HepG2 (cell line): ENCODE results near the gene TMEM131. TPM values are rescaled to one million over a fixed set of nuclear protein-coding genes. Genes with fewer than 3 reads are reported as not detected.

Experiments used
- ATAC-seq: fragments of 200-7000 bp; cut with Tn5 transposase; 3 replicates; pipeline ENCODE4 v1.9.1; 2020; ENCODE audit warnings: mild to moderate bottlenecking, moderate library complexity
- BruUV-seq: library from RNA; stranded (reverse); fragments of 400-500 nt; replicated peaks from 2 replicates; lab custom pipeline; 2021; lab: Mats Ljungman, UMichigan
- CTCF ChIA-PET: fragments of 300-600 bp; formaldehyde crosslinking; extraction: SDS; loops from one replicate; lab custom pipeline; 2021; ENCODE audit warnings: low total read pairs, inconsistent platforms, low intra/inter-chr PET ratio; lab: Yijun Ruan, JAX
- POLR2A ChIA-PET: fragments of 350-600 bp; sonication (Branson Sonifier 250); formaldehyde crosslinking; loops from one replicate; lab custom pipeline; 2020; ENCODE audit warnings: antibody characterized with exemption, inconsistent platforms; lab: Yijun Ruan, JAX
- DNase-seq: peaks from one replicate; pipeline ENCODE4 v3.0.0-alpha.2; 2015; ENCODE audit warnings: low spot score
- FAIRE-seq: peaks from 3 replicates; lab custom pipeline; 2011; peaks lifted over from hg19 to GRCh38; lab: Jason Lieb, UNC
- H2AFZ ChIP-seq: one replicate; pipeline ENCODE4 v1.6.1; 2011; ENCODE audit warnings: low read length, inconsistent platforms
- H3K27ac ChIP-seq: fragments of 300-600 bp; 3 replicates; pipeline ENCODE4 v1.8.0; 2011; ENCODE audit warnings: mixed run types, mild to moderate bottlenecking, mixed read lengths, low read length, inconsistent platforms; ENCODE audit not compliant: insufficient read depth; ENCODE audit errors: extremely low read length
- H3K27me3 ChIP-seq, 2 experiments: fragments of 200-600 bp in 1 of 2; 2 replicates in 1 of 2; 3 replicates in 1 of 2; pipeline versions ENCODE4 v1.6.0 to v1.8.0; 2011; ENCODE audit warnings: low read length in 2 of 2, mild to moderate bottlenecking in 2 of 2, moderate library complexity in 2 of 2, inconsistent platforms in 1 of 2; ENCODE audit not compliant: insufficient read depth in 2 of 2, control insufficient read depth in 1 of 2
- H3K36me3 ChIP-seq, 2 experiments: fragments of 200-600 bp in 1 of 2; replicated peaks in 1 of 2; 2 replicates in 1 of 2; 3 replicates in 1 of 2; pipeline versions ENCODE4 v1.5.1 to v1.8.0; 2011; ENCODE audit warnings: low read length in 2 of 2, inconsistent platforms in 1 of 2; ENCODE audit not compliant: insufficient read depth in 2 of 2, control insufficient read depth in 1 of 2
- H3K4me1 ChIP-seq: 2 replicates; pipeline ENCODE4 v1.5.1; 2012; ENCODE audit warnings: low read length, inconsistent platforms; ENCODE audit not compliant: insufficient read depth
- H3K4me2 ChIP-seq: 2 replicates; pipeline ENCODE4 v1.6.0; 2011; ENCODE audit warnings: low read depth, low read length, inconsistent platforms
- H3K4me3 ChIP-seq, 3 experiments: fragments of 200-600 bp in 1 of 3; sonication (generic), shearing (Covaris generic) in 1 of 3; replicated peaks in 1 of 3; 2 replicates each; pipeline ENCODE4 v1.5.1; 2011 to 2016; ENCODE audit warnings: low read length in 3 of 3, inconsistent platforms in 2 of 3, low read depth in 2 of 3, mild to moderate bottlenecking in 2 of 3, control low read depth in 1 of 3, mixed read lengths in 1 of 3; ENCODE audit not compliant: insufficient read depth in 1 of 3
- H3K79me2 ChIP-seq: one replicate; pipeline ENCODE4 v1.6.1; 2011; ENCODE audit warnings: low read length, inconsistent platforms; ENCODE audit not compliant: insufficient read depth
- H3K9ac ChIP-seq: 2 replicates; pipeline ENCODE4 v1.6.0; 2011; ENCODE audit warnings: mild to moderate bottlenecking, low read depth, low read length, inconsistent platforms; ENCODE audit not compliant: insufficient read depth
- H3K9me3 ChIP-seq: 2 replicates; pipeline ENCODE4 v1.5.1; 2012; ENCODE audit warnings: mild to moderate bottlenecking, low read length
- H4K20me1 ChIP-seq: 2 replicates; pipeline ENCODE4 v1.6.0; 2011; ENCODE audit warnings: inconsistent platforms, mild to moderate bottlenecking, low read length, moderate library complexity; ENCODE audit not compliant: insufficient read depth
- KLF15 ChIP-seq: sonication (generic); formaldehyde crosslinking; IDR thresholded peaks from 2 replicates; pipeline ENCODE4 v1.8.1; 2023; ENCODE audit warnings: borderline replicate concordance, mild to moderate bottlenecking, inconsistent platforms, missing genetic modification reagents, mixed read lengths
- POLR2AphosphoS2 ChIP-seq: IDR thresholded peaks from 2 replicates; pipeline ENCODE4 v1.6.1; 2011; ENCODE audit warnings: low read depth, low read length, improper control_type of control experiment
- ZNF160 ChIP-seq: sonication (generic); formaldehyde crosslinking; IDR thresholded peaks from 2 replicates; pipeline ENCODE4 v1.8.0; 2022; ENCODE audit warnings: mild to moderate bottlenecking, inconsistent platforms, missing genetic modification reagents
- ZNF230 ChIP-seq: sonication (generic); formaldehyde crosslinking; IDR thresholded peaks from 2 replicates; pipeline ENCODE4 v1.4.0; 2020; ENCODE audit warnings: mild to moderate bottlenecking, missing genetic modification reagents
- ZNF260 ChIP-seq: sonication (generic); formaldehyde crosslinking; IDR thresholded peaks from 2 replicates; pipeline ENCODE4 v1.4.0; 2020; ENCODE audit warnings: missing genetic modification reagents, low read depth, mild to moderate bottlenecking, borderline replicate concordance
- WGBS: methylation state at CpG from one replicate; pipeline ENCODE4 v1.1.6; 2017; ENCODE audit warnings: low lambda C conversion rate; 5-methylcytosine and 5-hydroxymethylcytosine counted together
- in situ Hi-C: cut with HindIII; loops from 2 replicates; pipeline ENCODE4 v1.10.0; 2017; ENCODE audit warnings: low pct_unique_long_range_greater_than_20kb; ENCODE audit not compliant: extremely low pct_ligation_motif_present
- intact Hi-C: fragments of 100-400 bp; cut with micrococcal nuclease; formaldehyde crosslinking; loops from one replicate; pipeline ENCODE4 v1.10.0; 2022; ENCODE audit not compliant: unreplicated experiment
- polyA plus RNA-seq, 8 experiments: library from polyadenylated mRNA; depleted of rRNA in 3 of 8; stranded (reverse) in 7 of 8; unstranded in 1 of 8; fragments of >200 nt; fragmentation: Illumina TruSeq in 4 of 8; extraction: Trizol in 4 of 8; gene quantifications; 2 replicates each; pipeline versions ENCODE4 v1.2.1 to v1.2.3, GENCODE V29; 2011 to 2016; ENCODE audit warnings: low read depth in 4 of 8, missing spikeins in 1 of 8, mixed read lengths in 1 of 8; ENCODE audit not compliant: insufficient read depth in 1 of 8
- total RNA-seq, 5 experiments: library from RNA; depleted of rRNA; stranded (reverse); fragments of >200 nt; fragmentation: Illumina TruSeq; extraction: Trizol; gene quantifications; 2 replicates each; pipeline ENCODE4 v1.2.3, GENCODE V29; 2016; ENCODE audit warnings: low read depth in 1 of 5

Gene TMEM131
- total and polyA plus RNA-seq, 2 of the 13 experiments (the other 11 are each of a cell fraction or from before 2014, with no cell fraction given), result 17.9 to 19.5 TPM

GRCh38 chr2:97885841-97886240 lies 109.9 kb downstream of the TMEM131 start:
- no peaks in the 10 kb centered on the region for H3K27me3 ChIP-seq
- no TSS peak for BruUV-seq
- CTCF ChIA-PET, result no interaction called here
- in situ Hi-C loops (no loop called here), intact Hi-C loops (no loop called here)
- POLR2A ChIA-PET, result no interaction called here
- H3K9ac ChIP-seq, result no peak overlapping the region
- no peaks in the 10 kb centered on the region for H3K4me1 ChIP-seq
- H3K9me3 ChIP-seq, result peaks cover 14% of the 10 kb centered on the region
- peaks cover 13 to 39% of the 10 kb centered on the region in 2 experiments for H3K36me3 ChIP-seq
- no peak overlapping the region for H2AFZ ChIP-seq
- H3K4me2 ChIP-seq, result no peak overlapping the region
- FAIRE-seq, result no peak
- no peak for DNase-seq
- H4K20me1 ChIP-seq, result no peaks in the 10 kb centered on the region
- TF ChIP-seq POLR2AphosphoS2 (no peak), ZNF160 (CRISPR knock-in tag) (peak; percentile 100)
- no peak for ATAC-seq
- no peak overlapping the region for H3K27ac ChIP-seq
- no peaks in the 10 kb centered on the region for H3K79me2 ChIP-seq
- no peak overlapping the region for H3K4me3 ChIP-seq

- WGBS, result 92% methylated on average over 2 of the region's 2 CpGs
- Histone ChIP-seq H3K4me3 (no peak overlapping the region), H3K4me2 (no peak overlapping the region), H2AFZ (no peak overlapping the region), H4K20me1 (no peaks in the 10 kb centered on the region), H3K9ac (no peak overlapping the region), H3K27me3 (no peaks in the 10 kb centered on the region), H3K79me2 (peaks cover 3% of the 10 kb centered on the region), H3K27ac (no peak overlapping the region), H3K9me3 (peaks cover under 1% of the 10 kb centered on the region; the same call in 1 of the 2 replicates), H3K4me1 (peaks cover 3% of the 10 kb centered on the region; the same call in 1 of the 2 replicates), H3K36me3 (peaks cover 1 to 27% of the 10 kb centered on the region in 2 experiments; a peak in 3 of 5 replicates)
- ChIA-PET CTCF (no interaction called here), POLR2A (no interaction called here)
- DNase-seq (no peak), ATAC-seq (no peak), FAIRE-seq (no peak)
- BruUV-seq, result no TSS peak
- in situ Hi-C loops, result no loop called here
- TF ChIP-seq KLF15, result no peak
- no peak for TF ChIP-seq ZNF260
- no peak for TF ChIP-seq ZNF230
- intact Hi-C loops, result no loop called here
Measured at GRCh38 chr2:97880334-97880733, 115.4 kb downstream of the TMEM131 start.
